Cardiac fibroblast (primary cell): ENCODE measurements around the gene UNG.
A peak's percentile ranks its signal among the peaks of the same experiment; 100 is the strongest.

ENCODE experiments used
- DNase-seq, 2 donors: peaks; one replicate each; pipeline versions ENCODE4 v3.0.0 to v3.0.0-alpha.2; 2010; ENCODE audit warnings: low read depth in 2 of 2
- H3K4me3 ChIP-seq, 2 donors: replicated peaks in 1 of 2; 1 replicate in 1 of 2; 2 replicates in 1 of 2; pipeline ENCODE4 v1.5.1; 2011; ENCODE audit warnings: low read depth in 2 of 2, low read length in 2 of 2, mild to moderate bottlenecking in 2 of 2, moderate library complexity in 1 of 2
- CTCF ChIP-seq: IDR thresholded peaks from one replicate; pipeline ENCODE4 v1.5.1; 2011; ENCODE audit warnings: low read depth, mild to moderate bottlenecking, low read length, inconsistent platforms

Gene UNG

GRCh38 chr12:109089683-109090082 is 7.7 kb upstream of the UNG start:
- H3K4me3 ChIP-seq = no peak overlapping the region
- no peak for TF ChIP-seq CTCF
- DNase-seq = no peak

GRCh38 chr12:109092497-109093021 is 4.8 kb upstream of the UNG start:
- no peak for TF ChIP-seq CTCF
- DNase-seq = no peak
- peak overlapping the region; percentile 50 to 58 for H3K4me3 ChIP-seq

DNA sequence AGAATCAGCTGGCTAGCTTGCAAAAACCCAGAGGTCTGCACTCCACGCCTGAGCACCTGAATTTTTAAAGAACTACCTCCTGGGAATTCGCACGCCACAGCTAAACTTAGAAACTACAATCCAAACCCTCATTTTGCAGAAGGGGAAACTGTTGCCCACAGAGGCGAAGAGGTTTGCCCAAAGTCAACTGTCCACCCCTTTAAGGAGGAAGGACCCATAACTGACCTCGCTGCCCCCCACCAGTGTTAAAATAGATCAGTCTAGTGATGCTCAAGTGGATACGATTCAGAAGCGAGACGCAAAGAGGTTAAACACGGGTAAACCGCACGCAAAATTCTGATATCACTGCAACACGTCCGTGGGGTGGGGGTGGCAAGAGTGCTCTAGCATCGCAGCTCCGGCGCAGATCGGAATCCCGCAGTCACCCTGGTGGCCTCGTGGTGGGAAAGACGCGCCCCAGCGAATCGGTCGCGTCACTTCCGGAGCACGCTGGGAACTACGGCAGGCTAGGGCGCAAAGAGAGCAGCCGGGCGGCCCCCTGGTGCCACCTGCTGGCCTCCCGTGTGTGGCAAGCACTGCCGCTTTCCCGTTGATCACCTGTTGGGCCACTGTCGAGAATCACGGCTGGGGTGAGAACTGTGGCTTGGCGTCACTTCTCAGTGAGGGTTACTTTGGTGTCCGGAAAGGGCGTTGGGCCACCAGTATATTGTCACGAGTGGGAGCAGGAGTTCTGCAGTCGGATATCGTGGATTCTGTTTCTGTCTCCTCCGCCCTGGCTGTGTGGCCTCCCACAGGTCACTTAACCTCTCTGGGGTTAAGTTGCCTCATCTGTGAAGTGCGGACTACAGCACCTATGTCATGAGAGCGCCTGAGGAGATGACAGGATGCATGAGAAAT is 4.1 kb upstream of the UNG start, which contains the start of gene ALKBH2:
TSS of gene ALKBH2 (minus strand) at position 451 of the 897 bp plus-strand sequence. CDS start 686 bp downstream, outside the sequence.
- peak within 1 kb of the TSS; percentile 50 to 58 for H3K4me3 ChIP-seq
- peak; percentile 91 to 93 for DNase-seq
- peak; percentile 99 for TF ChIP-seq CTCF

GRCh38 chr12:109097140-109097434 is 310 bp upstream of the UNG start:
- peak overlapping the region; percentile 49 to 63 for H3K4me3 ChIP-seq
- no peak for TF ChIP-seq CTCF

DNA sequence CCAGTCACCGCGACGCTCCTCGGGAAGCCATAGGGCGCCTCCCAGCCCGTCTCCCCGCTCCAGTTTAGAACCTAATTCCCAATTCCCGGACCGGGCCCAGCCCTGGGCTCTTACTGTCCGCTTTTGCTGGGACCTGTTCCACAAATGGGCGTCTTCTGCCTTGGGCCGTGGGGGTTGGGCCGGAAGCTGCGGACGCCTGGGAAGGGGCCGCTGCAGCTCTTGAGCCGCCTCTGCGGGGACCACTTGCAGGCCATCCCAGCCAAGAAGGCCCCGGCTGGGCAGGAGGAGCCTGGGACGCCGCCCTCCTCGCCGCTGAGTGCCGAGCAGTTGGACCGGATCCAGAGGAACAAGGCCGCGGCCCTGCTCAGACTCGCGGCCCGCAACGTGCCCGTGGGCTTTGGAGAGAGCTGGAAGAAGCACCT is 797 bp downstream of the UNG start:
- H3K4me3 ChIP-seq = peak overlapping the region; percentile 63 to 82
- peak; percentile 69 to 85 for DNase-seq
- TF ChIP-seq CTCF = no peak

More at GRCh38 chr12:109097140-109097434, 310 bp upstream of the UNG start:
- DNase-seq = no peak

DNA sequence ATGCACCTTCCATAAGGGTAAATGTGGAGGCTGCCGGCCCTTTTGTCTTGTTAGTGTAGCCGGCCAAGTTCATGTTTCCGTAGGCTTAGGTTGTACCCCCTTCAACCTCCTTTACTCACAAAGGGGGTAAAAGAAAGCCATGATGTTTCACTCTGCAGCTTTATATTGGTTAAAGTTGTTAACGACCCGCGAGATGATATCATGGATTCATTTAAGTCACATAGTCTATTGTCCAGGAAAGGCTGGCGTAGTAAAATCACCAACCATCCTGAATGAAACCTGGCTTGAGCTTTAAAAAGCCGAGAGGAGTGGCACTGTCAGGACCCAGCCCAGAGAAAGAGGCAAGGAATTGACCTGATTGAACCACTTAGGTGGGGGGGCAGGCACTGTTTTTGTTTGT is 1.3 kb downstream of the UNG start:
- peak in 1 of 2 donors; percentile 25 for DNase-seq
- peak overlapping the region; percentile 63 to 82 for H3K4me3 ChIP-seq
- TF ChIP-seq CTCF = no peak
